Psoas muscle (tissue), 8 donors: ENCODE data around the gene ARHGEF26. TPM values are rescaled to one million over a fixed set of nuclear protein-coding genes. Genes with fewer than 3 reads are reported as not detected.

Experiments
- ATAC-seq, 4 donors: fragments of 200-7000 bp; cut with Tn5 transposase; one replicate each; pipeline ENCODE4 v1.9.1; 2020; ENCODE audit warnings: moderate library complexity in 3 of 4, mild to moderate bottlenecking in 2 of 4
- DNase-seq, 2 donors: peaks; one replicate each; pipeline ENCODE4 v3.0.0-alpha.2; 2020
- H3K27ac ChIP-seq: fragments of 200-600 bp; one replicate; pipeline ENCODE4 v1.8.0; 2022
- H3K27me3 ChIP-seq, 3 donors: fragments of 200-600 bp in 1 of 3; one replicate each; pipeline versions ENCODE4 v1.6.1 to v1.8.0; 2013 to 2022; ENCODE audit warnings: low read length in 2 of 3, mild to moderate bottlenecking in 2 of 3, moderate library complexity in 1 of 3; ENCODE audit not compliant: insufficient read depth in 3 of 3
- H3K36me3 ChIP-seq, 2 donors: fragments of 200-600 bp in 1 of 2; one replicate each; pipeline versions ENCODE4 v1.6.1 to v1.8.0; 2013 to 2022; ENCODE audit warnings: low read depth in 1 of 2, mild to moderate bottlenecking in 1 of 2, moderate library complexity in 1 of 2; ENCODE audit not compliant: insufficient read depth in 1 of 2
- H3K4me1 ChIP-seq: fragments of 200-600 bp; one replicate; pipeline ENCODE4 v1.8.0; 2022
- H3K4me3 ChIP-seq: fragments of 200-600 bp; one replicate; pipeline ENCODE4 v1.8.0; 2022; ENCODE audit warnings: mild to moderate bottlenecking
- H3K9me3 ChIP-seq: fragments of 200-600 bp; one replicate; pipeline ENCODE4 v1.8.0; 2022
- CTCF ChIP-seq: fragments of 200-600 bp; IDR thresholded peaks from one replicate; pipeline ENCODE4 v1.8.0; 2022; ENCODE audit warnings: antibody characterized with exemption
- WGBS, 3 donors: extraction: QIAGEN DNeasy Blood & Tissue Kit; methylation state at CpG; one replicate each; pipeline versions ENCODE4 v1.1.6 to v1.1.7; 2013; 5-methylcytosine and 5-hydroxymethylcytosine counted together
- intact Hi-C, 2 donors: fragments of 100-400 bp; cut with DNase I; formaldehyde crosslinking; loops; one replicate each; pipeline versions ENCODE4 v1.11.0 to v1.14.2; 2022
- polyA plus RNA-seq, 3 donors: library from polyadenylated mRNA; stranded (reverse); fragments of 200-250 nt; gene quantifications; one replicate each; pipeline ENCODE4 v1.2.3, GENCODE V29; 2013
- total RNA-seq, 4 donors: library from RNA; stranded (reverse); fragmentation: NEBNext Ultra II Directional in 2 of 4; extraction: Animal tissue kit (Norgen Biotek cat#: 25700) in 2 of 4; gene quantifications; one replicate each; pipeline versions ENCODE4 v1.2.1 to v1.2.4, GENCODE V29; 2021 to 2023
- donor health status: healthy with polysubstance abuse.
- donor health status: DM: no; HTN: no; CAD: no; lungs with moderate emphysema.
- donor health status: Bipolar disorder and iron deficiency.
- donor health status: healthy.
- donor health status: DM: yes; HTN: yes; CAD: no.
- donor health status: DM: no; HTN: no; CAD: no.
- donor health status: DM: no; HTN: no; CAD: no.
- donor health status: DM: yes; HTN: yes; CAD: no.

Gene ARHGEF26
- total and polyA plus RNA-seq, 7 donors, result 0.35 to 1.8 (median 0.42) TPM

DNA sequence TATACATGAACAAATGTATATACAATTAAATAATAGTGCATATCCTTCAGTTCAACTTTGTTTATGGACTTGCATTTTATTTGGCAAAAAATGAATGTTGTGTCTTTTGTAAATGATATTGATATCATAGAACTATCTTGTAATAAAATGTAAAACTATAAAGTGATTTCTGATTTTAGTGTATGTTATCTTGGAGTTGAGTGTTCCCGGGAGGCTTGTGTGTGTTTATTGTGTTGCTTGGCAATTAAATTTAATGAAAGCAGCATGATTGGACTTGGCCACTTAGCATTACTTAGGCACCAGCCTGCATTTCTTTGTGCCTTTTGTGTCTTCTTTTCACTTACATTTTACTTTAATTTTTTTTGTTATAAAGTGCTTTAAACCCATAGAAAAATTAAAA, 10.6 kb downstream of the ARHGEF26 start:
- no peaks in the 10 kb centered on the region for H3K4me1 ChIP-seq
- no peak for TF ChIP-seq CTCF
- peaks cover 0 to 1% (median 0%) of the 10 kb centered on the region in 3 donors for H3K27me3 ChIP-seq
- no peak overlapping the region for H3K27ac ChIP-seq
- no peak overlapping the region for H3K4me3 ChIP-seq
- DNase-seq, result no peak
- WGBS, 3 donors, result 70 to 79% (median 76%) methylated on average over 1 of the region's 1 CpG
- no peaks in the 10 kb centered on the region for H3K9me3 ChIP-seq
- intact Hi-C loops, result no loop called here
- ATAC-seq, result no peak
- H3K36me3 ChIP-seq, result no peaks in the 10 kb centered on the region

DNA sequence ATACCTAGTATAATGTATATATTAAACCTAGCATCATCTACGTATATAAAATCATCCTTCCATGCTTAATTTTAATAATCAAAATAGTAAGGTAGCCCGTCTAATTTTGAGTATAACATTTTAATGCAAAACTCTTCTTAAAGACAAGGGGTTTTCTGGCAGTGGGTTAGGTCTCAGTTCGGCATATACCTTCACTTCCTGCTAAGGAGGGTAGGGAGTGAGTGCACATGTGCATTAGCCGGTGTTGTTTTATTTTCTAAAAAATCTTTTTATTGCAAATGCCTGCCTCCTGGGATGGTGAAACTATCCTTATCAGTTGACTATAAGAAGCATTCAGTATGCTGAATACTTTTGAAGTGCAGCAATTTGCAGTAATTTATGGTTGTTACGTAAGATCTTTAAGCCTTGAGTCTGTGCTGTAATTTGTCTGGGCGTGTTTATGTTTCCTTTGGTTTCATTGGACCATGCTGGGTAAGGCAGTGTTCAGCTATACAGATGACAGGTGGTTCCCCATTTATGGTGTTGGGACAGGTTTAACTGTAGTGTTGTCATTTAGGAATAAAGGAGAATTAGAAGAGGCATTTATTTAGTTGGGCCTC, 11.7 kb downstream of the ARHGEF26 start:
- WGBS, 3 donors, result 89 to 95% (median 93%) methylated on average over 6 of the region's 6 CpGs
- Histone ChIP-seq H3K27ac (no peak overlapping the region), H3K36me3 (no peaks in the 10 kb centered on the region), H3K27me3 (peaks cover 0 to 1% (median 0%) of the 10 kb centered on the region in 3 donors), H3K4me1 (no peaks in the 10 kb centered on the region), H3K4me3 (no peak overlapping the region), H3K9me3 (no peaks in the 10 kb centered on the region)
- TF ChIP-seq CTCF, result no peak
- DNase-seq, result no peak
- no peak for ATAC-seq
- intact Hi-C loops, result no loop called here

GRCh38 chr3:154135511-154136173, 14.5 kb downstream of the ARHGEF26 start:
- ATAC-seq, result no peak
- no peak for TF ChIP-seq CTCF
- H3K4me1 ChIP-seq, result no peaks in the 10 kb centered on the region

GRCh38 chr3:154137036-154137435, 15.8 kb downstream of the ARHGEF26 start:
- no peaks in the 10 kb centered on the region for H3K4me1 ChIP-seq
- H3K36me3 ChIP-seq, result no peaks in the 10 kb centered on the region
- no peaks in the 10 kb centered on the region for H3K27me3 ChIP-seq
- DNase-seq (no peak), ATAC-seq (no peak)
- H3K4me3 ChIP-seq, result no peak overlapping the region
- no peaks in the 10 kb centered on the region for H3K9me3 ChIP-seq
- H3K27ac ChIP-seq, result no peak overlapping the region
- TF ChIP-seq CTCF, result no peak
- intact Hi-C loops, result no loop called here
- WGBS, 3 donors, result 70 to 81% (median 71%) methylated on average over 5 of the region's 5 CpGs

More at GRCh38 chr3:154135511-154136173, 14.5 kb downstream of the ARHGEF26 start:
- intact Hi-C loops, result no loop called here
- H3K27me3 ChIP-seq, result no peaks in the 10 kb centered on the region
- no peak overlapping the region for H3K27ac ChIP-seq
- no peak for DNase-seq
- 86 to 93% (median 87%) methylated on average over 5 of the region's 5 CpGs for WGBS, 3 donors
- no peaks in the 10 kb centered on the region for H3K9me3 ChIP-seq
- H3K36me3 ChIP-seq, result no peaks in the 10 kb centered on the region
- H3K4me3 ChIP-seq, result no peak overlapping the region
